Dedifferentiated amniotic fluid mesenchymal stem cell (primary cell): Measurements from ENCODE around the gene MMS22L.

Experiments
- DNase-seq: peaks from one replicate; pipeline ENCODE4 v3.0.0-alpha.2; 2016; ENCODE audit errors: extremely low spot score

Gene MMS22L, protein sequence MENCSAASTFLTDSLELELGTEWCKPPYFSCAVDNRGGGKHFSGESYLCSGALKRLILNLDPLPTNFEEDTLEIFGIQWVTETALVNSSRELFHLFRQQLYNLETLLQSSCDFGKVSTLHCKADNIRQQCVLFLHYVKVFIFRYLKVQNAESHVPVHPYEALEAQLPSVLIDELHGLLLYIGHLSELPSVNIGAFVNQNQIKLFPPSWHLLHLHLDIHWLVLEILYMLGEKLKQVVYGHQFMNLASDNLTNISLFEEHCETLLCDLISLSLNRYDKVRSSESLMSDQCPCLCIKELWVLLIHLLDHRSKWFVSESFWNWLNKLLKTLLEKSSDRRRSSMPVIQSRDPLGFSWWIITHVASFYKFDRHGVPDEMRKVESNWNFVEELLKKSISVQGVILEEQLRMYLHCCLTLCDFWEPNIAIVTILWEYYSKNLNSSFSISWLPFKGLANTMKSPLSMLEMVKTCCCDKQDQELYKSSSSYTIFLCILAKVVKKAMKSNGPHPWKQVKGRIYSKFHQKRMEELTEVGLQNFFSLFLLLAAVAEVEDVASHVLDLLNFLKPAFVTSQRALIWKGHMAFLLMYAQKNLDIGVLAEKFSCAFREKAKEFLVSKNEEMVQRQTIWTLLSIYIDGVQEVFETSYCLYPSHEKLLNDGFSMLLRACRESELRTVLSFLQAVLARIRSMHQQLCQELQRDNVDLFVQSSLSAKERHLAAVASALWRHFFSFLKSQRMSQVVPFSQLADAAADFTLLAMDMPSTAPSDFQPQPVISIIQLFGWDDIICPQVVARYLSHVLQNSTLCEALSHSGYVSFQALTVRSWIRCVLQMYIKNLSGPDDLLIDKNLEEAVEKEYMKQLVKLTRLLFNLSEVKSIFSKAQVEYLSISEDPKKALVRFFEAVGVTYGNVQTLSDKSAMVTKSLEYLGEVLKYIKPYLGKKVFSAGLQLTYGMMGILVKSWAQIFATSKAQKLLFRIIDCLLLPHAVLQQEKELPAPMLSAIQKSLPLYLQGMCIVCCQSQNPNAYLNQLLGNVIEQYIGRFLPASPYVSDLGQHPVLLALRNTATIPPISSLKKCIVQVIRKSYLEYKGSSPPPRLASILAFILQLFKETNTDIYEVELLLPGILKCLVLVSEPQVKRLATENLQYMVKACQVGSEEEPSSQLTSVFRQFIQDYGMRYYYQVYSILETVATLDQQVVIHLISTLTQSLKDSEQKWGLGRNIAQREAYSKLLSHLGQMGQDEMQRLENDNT

DNA sequence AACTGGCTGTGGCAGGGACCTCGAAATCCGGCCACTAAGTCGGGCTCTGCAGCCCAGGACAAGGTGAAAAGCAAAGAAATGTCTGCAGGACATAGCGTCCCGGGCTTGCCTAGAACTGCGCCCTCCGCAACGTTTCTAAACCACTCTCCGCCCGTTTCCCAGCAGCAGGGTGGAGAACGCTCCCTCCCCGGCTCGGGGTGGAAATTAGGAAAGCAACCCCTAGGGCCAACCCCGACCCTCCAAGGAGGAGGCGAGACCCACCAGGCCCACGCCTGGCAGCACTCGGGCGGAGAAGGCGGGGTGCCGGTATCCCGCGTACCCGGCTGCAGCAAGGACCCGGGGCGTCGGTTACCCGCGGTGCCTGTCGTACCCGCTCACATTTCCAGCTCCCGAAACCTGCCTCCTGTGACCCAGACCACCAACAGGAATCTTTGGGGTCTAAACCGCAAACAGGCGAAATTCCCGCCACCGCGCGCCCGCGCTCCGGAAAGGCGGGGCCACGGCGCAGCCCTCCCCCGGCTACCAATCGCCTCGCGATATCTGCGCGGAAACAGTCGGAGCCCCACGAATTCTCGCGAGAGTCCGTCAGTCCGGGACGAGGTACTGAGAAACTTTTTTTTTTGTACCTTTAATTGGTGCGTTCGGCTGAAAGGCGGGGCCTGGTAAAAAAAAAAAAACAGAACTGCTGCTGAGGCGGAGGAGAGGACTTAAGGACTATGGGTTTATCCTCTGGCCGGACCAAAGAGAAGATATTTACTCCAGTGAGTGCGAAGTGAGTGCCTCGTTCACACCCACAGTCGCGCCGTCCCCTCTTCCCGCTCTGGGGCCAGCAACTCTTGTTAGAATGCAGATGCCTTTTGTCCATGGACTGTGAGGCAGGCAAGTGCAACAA, at the start of gene MMS22L:
Gene MMS22L, minus strand, starts transcription at position 491 of the 892 bp plus-strand sequence. CDS start 739 bp downstream, outside the sequence.
- DNase-seq: peak; percentile 96

DNA sequence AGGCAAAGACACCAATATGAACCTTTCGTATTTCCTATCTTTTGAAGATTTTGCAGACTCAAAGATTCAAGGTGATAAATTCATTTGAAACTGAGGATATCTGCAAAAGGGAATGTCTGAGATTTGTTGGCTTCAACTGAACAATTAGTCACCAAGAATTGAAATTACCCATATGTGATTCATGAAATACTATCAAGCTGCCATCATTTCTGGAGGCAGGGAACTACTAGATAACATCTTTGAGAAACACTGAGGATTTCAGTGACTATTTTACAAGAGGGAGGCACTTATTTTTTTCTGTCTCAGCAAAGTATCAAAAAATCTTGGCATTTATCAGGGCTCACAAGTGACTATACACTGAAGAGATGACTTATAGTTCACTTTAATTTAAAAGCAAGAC, 39.8 kb upstream of the MMS22L start:
- DNase-seq: no peak

DNA sequence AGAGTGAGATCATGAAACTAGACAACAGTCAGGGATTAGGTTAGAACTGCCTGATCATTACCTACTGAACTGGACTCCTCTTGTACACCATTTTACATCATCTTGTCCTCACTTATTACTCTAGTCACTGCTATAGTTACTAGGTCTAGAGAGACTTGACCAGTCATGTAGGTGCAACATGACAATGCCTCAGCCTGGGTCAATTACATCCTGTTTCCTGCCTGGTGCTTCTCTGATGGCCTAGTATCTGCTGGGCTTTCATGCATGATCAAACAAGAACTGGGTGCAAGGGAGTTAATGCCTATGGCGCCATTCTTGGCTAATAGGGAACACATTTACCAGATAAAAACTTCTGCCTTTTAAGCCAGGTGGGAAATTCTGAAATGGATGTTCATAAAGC, 39.2 kb upstream of the MMS22L start:
- DNase-seq: no peak

DNA sequence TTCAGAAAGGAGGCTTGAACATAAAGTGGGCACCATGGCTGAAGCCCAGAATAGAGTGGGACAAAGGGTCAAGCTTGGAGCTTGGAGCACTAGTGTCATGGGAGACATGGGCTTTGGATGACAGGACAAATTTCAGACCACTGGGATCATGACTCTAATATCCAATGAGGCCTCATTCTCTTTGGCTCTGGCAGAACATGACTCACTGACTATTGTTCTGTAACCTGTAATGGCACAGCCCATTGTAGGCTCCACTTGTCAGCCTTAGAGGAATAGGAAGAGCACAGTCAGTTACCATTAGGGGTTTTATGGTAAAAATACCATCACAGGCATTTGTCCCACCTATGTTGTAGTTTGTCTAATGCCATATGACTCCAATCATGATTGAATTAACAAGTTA, 34.0 kb upstream of the MMS22L start:
- no peak for DNase-seq

GRCh38 chr6:97312241-97312640, 29.2 kb upstream of the MMS22L start:
- DNase-seq: no peak

DNA sequence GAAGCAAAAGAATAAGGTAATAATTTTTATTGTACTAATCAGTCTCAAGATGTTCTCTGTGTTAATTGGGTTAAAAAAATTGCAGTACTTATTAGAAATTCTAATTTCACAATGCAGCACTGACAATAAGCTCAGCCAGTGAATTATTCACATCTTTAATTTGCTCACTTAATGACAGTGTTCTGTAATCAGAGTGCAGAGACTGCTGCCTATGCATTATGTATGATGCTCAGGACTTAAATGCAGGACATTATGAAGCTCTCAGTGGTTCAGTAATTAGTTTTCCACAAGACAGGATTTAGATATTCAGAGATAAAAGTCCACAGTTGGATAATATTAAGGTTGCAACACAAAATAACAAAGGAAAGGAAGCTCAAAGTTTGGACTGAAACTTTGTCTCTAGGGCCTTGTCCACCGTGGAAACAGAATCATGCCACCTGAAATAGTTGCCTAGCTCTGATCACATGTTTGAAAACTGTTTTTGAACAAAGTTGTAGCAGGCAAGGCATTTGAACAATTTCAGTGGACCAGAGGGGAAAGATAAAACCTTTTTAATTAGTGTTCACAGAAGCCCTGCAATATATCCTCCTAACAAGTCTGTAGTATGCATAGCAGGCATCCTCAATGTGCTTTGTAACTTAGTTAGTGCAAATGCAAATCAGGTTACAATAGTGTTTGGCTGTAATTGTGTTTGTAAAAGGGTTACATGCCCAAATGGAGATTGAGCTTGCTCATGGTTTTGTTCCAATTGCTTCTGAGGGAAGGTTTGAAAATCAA, 23.7 kb upstream of the MMS22L start:
- no peak for DNase-seq

- DNase-seq: no peak
These were observed 22.5 kb upstream of the MMS22L start for GRCh38 chr6:97305414-97306066.

GRCh38 chr6:97304701-97305100, 21.7 kb upstream of the MMS22L start:
- no peak for DNase-seq

DNA sequence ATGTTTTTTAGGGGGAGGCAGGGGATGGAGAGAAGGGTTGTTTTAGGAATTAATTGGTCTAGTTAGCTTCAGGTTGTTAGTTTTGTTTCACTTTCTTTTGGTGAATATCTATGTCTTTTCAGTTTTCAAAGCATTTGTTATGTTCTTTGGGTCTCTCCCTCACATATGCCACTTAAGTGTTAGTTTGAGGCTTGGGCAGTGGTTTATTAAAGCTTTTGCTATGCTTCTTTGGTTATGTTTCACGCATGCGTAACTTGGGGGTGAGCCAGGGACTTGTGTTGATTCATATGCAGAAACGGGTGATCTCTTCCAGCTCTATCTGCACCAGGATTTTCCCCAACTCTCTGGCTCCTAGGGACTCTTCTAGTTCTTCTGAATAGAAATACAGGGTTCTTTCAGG, 11.4 kb upstream of the MMS22L start:
- DNase-seq: no peak

DNA sequence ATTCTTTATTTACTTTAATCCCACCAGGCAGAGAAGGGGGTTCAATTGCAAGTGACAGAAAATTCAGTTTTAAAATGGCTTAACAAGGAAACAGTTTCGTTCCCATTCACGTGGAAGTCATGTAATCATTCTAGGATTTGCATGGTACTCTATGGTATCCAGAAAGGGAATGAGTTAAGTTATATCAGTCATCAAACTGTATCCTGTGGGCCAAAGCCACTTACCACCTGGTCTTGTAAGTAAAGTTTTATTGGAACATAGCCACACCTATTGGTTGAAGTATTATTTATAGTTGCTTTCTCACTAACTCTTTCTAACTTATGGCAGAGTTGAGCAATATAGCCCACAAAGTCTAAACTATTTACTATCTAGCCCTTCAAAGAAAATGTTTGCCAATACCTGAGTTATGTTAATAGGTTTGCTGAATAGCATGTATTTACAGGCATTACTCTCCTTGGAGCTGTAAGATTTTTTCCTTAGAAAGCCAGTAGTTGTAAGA, 10.2 kb upstream of the MMS22L start:
- no peak for DNase-seq

DNA sequence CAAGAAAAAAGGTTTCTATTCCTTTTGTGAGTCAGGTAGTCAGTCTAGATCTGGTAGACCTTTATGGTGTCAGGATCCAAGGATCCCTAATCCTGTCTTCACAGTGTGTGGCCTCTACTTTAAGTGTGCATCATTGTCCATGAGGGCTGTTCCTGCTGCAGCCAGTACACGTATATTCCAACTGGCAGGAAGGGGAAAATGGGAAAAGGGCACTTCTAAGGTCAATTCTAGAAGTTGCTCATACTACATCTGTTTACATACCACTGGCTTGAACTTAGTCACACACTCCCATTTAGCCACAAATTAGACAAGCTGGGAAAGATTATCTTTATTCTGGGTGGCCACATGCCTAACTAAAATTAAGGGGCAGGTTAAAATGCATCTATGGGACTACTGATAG, 9.7 kb upstream of the MMS22L start:
- no peak for DNase-seq

DNA sequence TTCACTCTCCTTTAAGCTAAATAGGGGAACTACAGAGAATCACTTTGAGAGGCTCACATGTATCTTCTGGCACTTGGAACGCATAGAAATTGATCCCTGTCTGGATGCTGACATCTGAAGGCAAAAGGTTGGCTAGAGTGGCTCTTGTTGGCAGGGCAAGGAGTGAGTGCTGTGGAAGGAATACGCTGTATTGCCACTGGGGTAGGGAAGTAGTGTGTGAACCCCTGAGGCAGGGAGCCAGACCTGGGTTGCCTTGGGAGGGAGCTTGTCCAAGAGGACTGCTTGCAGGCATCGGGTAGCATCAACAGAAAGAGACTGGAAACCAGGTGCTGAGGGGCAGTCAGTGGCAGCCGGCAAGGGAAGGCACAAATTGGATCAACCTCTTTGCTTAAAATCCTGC, 8.9 kb upstream of the MMS22L start:
- DNase-seq: no peak

DNA sequence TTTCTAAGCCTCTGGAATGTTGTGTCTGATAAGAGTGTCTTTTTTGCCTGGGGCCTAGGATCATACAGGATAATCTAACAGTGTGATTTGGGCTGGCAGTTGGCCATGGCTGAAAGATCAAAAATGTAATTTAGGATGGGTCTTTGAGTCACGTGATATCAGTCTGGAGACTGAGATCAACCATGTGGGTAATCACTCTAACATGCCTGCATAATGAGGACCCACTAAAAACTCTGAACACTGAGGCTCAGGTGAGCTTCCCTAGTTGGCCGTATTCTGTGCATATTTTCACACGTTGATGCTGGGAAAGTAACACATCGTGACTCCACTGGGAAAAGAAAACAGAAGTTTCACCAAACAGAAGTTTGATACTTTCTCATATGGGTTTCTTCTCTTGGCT, 6.3 kb upstream of the MMS22L start:
- no peak for DNase-seq

GRCh38 chr6:97288188-97288587, 5.2 kb upstream of the MMS22L start:
- no peak for DNase-seq

DNA sequence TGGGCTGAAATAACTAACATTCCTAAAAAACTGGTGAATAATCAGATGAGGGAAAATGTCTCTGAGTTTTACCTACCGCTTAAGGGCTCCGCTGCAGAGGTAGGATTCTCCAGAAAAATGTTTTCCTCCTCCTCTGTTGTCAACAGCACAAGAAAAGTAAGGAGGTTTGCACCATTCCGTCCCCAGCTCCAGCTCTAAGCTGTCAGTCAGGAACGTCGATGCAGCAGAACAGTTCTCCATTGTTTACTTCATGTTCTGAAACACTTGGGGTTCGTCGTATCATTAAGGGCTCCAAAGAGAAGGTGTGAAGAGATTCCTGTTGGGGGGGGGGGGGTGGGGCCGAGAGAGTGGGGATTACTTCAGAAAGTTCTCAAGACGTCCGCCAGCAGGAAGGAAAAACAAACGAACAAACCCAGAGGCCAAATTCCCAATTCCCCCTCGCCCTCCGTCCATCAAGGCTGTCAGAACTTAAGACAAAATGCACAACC, 734 bp downstream of the MMS22L start:
- DNase-seq: no peak

- no peak for DNase-seq
These were observed 2.2 kb downstream of the MMS22L start for GRCh38 chr6:97280766-97281165.

DNA sequence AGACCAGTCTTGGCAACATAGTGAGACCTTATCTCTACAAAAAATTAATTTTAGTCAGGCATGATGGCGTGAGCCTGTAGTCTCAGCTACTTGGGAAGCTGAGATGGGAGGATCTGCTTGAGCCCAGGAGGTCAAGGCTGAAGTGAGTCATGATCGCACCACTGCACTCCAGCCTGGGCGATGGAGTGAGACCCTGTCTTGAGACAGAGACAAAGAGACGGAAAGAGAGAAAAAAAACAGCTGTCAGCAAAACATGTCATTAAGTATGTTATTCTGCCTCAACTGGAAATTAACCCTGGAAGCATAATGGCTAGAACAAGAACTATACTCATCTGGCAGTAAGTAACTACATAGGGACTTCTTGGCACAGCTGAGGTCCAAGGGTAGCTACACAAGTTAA, 7.2 kb downstream of the MMS22L start:
- no peak for DNase-seq

- no peak for DNase-seq
These were observed 13.2 kb downstream of the MMS22L start for GRCh38 chr6:97269821-97270220.

- no peak for DNase-seq
These were observed 20.3 kb downstream of the MMS22L start for GRCh38 chr6:97262676-97263075.
